ENCODE data around the gene ABCD3. TPM values are rescaled to one million over a fixed set of nuclear protein-coding genes. Genes with fewer than 3 reads are reported as not detected.

Gene ABCD3
- total and polyA plus RNA-seq, 2 of the 8 experiments (the other 6 are each of a cell fraction or from before 2014, with no cell fraction given), result 6.6 to 29.4 TPM

DNA sequence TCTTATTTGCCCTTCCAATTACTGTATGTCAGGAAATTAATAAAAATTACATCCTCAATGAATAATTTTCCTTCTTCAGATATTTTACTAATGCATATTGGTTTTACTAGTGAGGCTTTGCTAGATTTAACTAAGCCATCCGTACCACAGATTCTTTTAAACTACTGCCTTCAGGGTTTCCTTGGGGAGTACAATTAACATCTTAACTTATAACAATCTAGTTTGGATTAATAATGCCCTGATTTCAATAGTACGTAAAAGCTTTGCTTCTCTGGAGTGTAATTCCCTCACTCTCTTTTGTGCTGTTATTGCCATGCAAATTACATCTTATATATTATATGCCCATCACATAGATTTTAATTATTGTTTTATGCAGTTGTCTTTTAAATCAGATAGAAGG lies 147.7 kb downstream of the ABCD3 start:
- H2BK5ac ChIP-seq (ENCODE audit: low read depth, low read length), result no peak overlapping the region
- DNase-seq (ENCODE audit: low read depth in 1 of 2, low spot score in 2 of 2) (no peak), FAIRE-seq (no peak)
- H2BK20ac ChIP-seq (ENCODE audit: low read length), result no peak overlapping the region
- 88% methylated on average over 2 of the region's 2 CpGs; no CpG with 5 or more reads in 1 of the 2 experiments for WGBS, 2 experiments (ENCODE audit: extremely low coverage in 1 of 2, insufficient coverage in 1 of 2, insufficient read length in 1 of 2, insufficient replicate concordance in 2 of 2, low coverage in 1 of 2, low lambda C conversion rate in 2 of 2, missing lambda C conversion rate in 1 of 2)
- no peak overlapping the region for H4K91ac ChIP-seq (replicated peaks; ENCODE audit: insufficient read length, low read length)
- H3K36me3 ChIP-seq (ENCODE audit: control insufficient read depth in 2 of 4, insufficient read depth in 4 of 4, low read length in 3 of 4), result no peaks in the 10 kb centered on the region
- no peak overlapping the region for H3K14ac ChIP-seq (ENCODE audit: insufficient read length)
- H4K20me1 ChIP-seq (replicated peaks in 1 of 2; ENCODE audit: control insufficient read depth in 1 of 2, insufficient read depth in 2 of 2, low read length in 2 of 2), result no peaks in the 10 kb centered on the region
- no peak overlapping the region for H3K27ac ChIP-seq (ENCODE audit: low read depth, low read length)
- no peak overlapping the region for H3K18ac ChIP-seq (ENCODE audit: extremely low read depth, low read length)
- no peak overlapping the region for H2BK15ac ChIP-seq (ENCODE audit: low read length)
- no peak overlapping the region for H3K4me2 ChIP-seq (ENCODE audit: insufficient read depth in 1 of 2, low read depth in 2 of 2, low read length in 2 of 2)
- peaks cover 0 to 4% of the 10 kb centered on the region in 2 experiments; a peak in 1 of 4 replicates for H3K9me3 ChIP-seq (ENCODE audit: insufficient read depth in 2 of 2, low read depth in 1 of 2, low read length in 1 of 2)
- H3K23me2 ChIP-seq (ENCODE audit: low read depth, low read length), result no peaks in the 10 kb centered on the region
- no peaks in the 10 kb centered on the region for H3K4me1 ChIP-seq (replicated peaks in 1 of 4; ENCODE audit: control insufficient read depth in 3 of 4, insufficient read depth in 4 of 4, low read length in 3 of 4)
- H3K9ac ChIP-seq (replicated peaks in 1 of 4; ENCODE audit: extremely low read depth in 1 of 4, low read depth in 3 of 4, low read length in 3 of 4), result no peak overlapping the region
- H2AK5ac ChIP-seq (ENCODE audit: low read depth, low read length), result no peak overlapping the region
- H3K4me3 ChIP-seq (ENCODE audit: extremely low read depth in 1 of 4, insufficient read depth in 2 of 4, low read depth in 3 of 4, low read length in 4 of 4), result no peak overlapping the region
- CTCF ChIA-PET (ENCODE audit: partially characterized antibody), result interaction anchor here (0.6 to 1.5 kb wide), 2 partner anchors 9 to 36 kb away, joined by 3 to 4 read pairs; no protein-coding TSS in a partner anchor
- H3K79me2 ChIP-seq (ENCODE audit: control insufficient read depth in 1 of 2, insufficient read depth in 2 of 2, low read length in 2 of 2), result no peaks in the 10 kb centered on the region
- H3K79me1 ChIP-seq (ENCODE audit: low read depth, low read length), result no peaks in the 10 kb centered on the region
- no peak overlapping the region for H2BK12ac ChIP-seq (ENCODE audit: low read depth, low read length)
- no peak overlapping the region for H2AFZ ChIP-seq (ENCODE audit: low read length)
- peaks cover 0 to 1% (median 0%) of the 10 kb centered on the region in 4 experiments; a peak in 1 of 7 replicates for H3K27me3 ChIP-seq (replicated peaks in 1 of 4; ENCODE audit: control insufficient read depth in 3 of 4, extremely low read depth in 1 of 4, insufficient read depth in 3 of 4, low read length in 3 of 4)
- H4K8ac ChIP-seq (ENCODE audit: extremely low read depth, insufficient read depth, low read length), result no peak overlapping the region
- no peak overlapping the region for H3K56ac ChIP-seq (replicated peaks; ENCODE audit: insufficient read length, low read depth, low read length)
- H4K5ac ChIP-seq (ENCODE audit: insufficient read length, low read depth, low read length), result no peak overlapping the region
- no peak overlapping the region for H2BK120ac ChIP-seq (replicated peaks; ENCODE audit: low read depth, low read length)
- POLR2A ChIA-PET (ENCODE audit: partially characterized antibody), result no interaction called here
- no peak overlapping the region for H3K23ac ChIP-seq (ENCODE audit: insufficient read length)
- no peak overlapping the region for H3K4ac ChIP-seq (replicated peaks; ENCODE audit: insufficient read length, low read depth, low read length)
- TF ChIP-seq RBBP5 (IDR thresholded peaks at IDR 0.05; ENCODE audit: borderline replicate concordance, low read depth, low read length) (no peak), MAFK (IDR thresholded peaks at IDR 0.05; ENCODE audit: low read depth, low read length) (no peak)
